AG09319 (cell line): ENCODE measurements around the gene C1QTNF9B.

Experiments
- DNase-seq: peaks from one replicate; pipeline ENCODE4 v3.0.0-alpha.2; 2010; ENCODE audit warnings: low read depth; ENCODE audit errors: extremely low read depth
- TF ChIP-seq, protein P1 (sequence below): IDR thresholded peaks from 2 replicates; pipeline ENCODE4 v1.5.1; 2011; ENCODE audit warnings: low read depth, mild to moderate bottlenecking, inconsistent platforms, low read length, moderate library complexity

The C1QTNF9B gene

DNA sequence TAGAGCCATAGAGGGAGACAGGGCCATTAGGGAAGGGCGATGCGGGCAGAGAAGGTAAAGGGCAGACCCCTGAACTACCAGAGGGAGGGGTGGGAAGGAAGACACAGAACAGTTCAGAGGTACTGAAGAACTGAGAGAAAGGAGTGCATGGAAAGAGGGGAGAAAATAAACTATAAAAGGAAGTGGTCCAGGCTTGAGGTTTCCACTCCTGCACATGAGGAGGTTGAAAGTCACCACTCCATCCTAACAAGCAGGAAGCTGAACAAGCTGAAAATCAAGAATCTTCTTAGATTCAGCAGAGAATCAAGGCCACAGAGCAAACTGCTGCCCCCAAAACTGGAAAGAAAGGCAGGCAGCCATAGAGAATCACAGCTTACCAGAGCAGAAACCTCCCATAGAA, 53.2 kb downstream of the C1QTNF9B start:
- TF ChIP-seq, protein P1, sequence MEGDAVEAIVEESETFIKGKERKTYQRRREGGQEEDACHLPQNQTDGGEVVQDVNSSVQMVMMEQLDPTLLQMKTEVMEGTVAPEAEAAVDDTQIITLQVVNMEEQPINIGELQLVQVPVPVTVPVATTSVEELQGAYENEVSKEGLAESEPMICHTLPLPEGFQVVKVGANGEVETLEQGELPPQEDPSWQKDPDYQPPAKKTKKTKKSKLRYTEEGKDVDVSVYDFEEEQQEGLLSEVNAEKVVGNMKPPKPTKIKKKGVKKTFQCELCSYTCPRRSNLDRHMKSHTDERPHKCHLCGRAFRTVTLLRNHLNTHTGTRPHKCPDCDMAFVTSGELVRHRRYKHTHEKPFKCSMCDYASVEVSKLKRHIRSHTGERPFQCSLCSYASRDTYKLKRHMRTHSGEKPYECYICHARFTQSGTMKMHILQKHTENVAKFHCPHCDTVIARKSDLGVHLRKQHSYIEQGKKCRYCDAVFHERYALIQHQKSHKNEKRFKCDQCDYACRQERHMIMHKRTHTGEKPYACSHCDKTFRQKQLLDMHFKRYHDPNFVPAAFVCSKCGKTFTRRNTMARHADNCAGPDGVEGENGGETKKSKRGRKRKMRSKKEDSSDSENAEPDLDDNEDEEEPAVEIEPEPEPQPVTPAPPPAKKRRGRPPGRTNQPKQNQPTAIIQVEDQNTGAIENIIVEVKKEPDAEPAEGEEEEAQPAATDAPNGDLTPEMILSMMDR = no peak
- DNase-seq = no peak

DNA sequence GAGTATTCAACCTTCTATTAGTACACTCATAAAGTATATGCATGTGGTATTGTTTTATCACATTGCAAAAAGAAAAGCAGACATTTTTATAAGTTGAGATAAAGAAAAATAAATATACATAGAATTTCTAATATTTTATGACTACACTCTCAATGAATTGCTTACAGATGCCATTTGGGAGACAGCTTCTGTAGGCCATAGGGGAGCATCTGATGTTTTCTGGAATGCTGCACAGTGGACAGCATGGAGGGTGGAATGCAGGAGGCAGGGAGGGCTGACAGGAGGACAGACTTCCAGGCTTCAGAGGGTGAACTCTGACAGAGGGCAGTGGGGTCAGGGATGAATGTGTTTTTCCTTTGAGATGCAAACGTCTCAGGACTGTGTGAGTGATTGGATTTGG, 53.9 kb downstream of the C1QTNF9B start:
- no peak for DNase-seq
- TF ChIP-seq, protein P1 = no peak

DNA sequence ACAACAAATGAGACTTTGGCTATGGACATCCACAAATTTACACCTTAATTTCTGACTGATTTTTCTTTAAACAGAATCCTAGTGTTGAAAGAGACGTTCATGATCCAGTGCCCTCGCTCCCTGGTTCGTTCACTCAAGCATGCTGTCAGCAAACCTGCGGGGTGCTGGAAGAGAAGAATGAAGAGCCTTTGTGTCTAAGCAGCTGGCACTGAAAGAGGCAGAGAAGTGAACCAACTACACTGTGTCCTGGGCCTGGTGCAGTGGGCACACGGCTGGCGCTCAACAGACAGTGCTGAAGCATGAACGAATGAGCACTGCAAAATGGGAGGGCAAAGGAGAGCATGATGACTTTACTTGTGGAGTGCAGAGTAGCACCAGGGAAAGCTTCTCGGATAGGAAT, 54.9 kb downstream of the C1QTNF9B start:
- TF ChIP-seq, protein P1 = no peak
- DNase-seq = no peak
